Stromal cell of bone marrow (primary cell): ENCODE data around the gene PDGFB.
A peak's percentile ranks its signal among the peaks of the same experiment; 100 is the strongest.

Source experiments
- DNase-seq: peaks from one replicate; pipeline ENCODE4 v3.0.0-alpha.2; 2012; ENCODE audit warnings: low read depth

Gene PDGFB

DNA sequence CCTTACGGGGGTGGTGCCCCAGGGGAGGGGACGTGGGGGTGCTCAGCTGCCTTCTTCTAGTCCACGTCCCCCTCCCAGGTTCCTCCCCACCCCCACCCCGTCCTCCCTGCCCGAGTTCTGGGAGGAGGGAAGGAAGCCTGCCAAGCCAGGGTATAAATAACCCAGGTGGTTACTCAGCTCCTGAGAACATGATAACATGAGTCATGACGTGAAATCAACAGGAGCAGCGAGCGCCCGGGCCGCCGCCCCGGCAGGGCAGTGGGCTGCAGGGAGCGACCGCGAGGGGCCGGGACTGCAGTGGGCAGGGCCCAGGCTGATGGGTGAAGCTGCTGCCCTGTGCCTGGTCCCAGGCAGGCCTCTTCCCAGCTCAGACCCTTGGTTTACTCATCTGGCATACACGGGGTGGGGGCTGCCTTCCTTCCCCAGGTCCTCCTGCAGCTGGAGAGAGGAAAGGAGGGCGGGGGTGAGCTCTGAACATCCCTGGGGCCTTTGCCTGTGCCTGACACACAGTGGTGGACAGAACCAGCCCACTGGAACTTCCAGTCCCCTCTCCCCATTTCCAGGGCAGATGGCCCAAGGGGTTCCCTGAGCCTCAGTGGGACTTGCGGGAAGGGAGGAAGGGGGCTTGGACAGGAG lies 8.8 kb upstream of the PDGFB start:
- peak; percentile 52 for DNase-seq

DNA sequence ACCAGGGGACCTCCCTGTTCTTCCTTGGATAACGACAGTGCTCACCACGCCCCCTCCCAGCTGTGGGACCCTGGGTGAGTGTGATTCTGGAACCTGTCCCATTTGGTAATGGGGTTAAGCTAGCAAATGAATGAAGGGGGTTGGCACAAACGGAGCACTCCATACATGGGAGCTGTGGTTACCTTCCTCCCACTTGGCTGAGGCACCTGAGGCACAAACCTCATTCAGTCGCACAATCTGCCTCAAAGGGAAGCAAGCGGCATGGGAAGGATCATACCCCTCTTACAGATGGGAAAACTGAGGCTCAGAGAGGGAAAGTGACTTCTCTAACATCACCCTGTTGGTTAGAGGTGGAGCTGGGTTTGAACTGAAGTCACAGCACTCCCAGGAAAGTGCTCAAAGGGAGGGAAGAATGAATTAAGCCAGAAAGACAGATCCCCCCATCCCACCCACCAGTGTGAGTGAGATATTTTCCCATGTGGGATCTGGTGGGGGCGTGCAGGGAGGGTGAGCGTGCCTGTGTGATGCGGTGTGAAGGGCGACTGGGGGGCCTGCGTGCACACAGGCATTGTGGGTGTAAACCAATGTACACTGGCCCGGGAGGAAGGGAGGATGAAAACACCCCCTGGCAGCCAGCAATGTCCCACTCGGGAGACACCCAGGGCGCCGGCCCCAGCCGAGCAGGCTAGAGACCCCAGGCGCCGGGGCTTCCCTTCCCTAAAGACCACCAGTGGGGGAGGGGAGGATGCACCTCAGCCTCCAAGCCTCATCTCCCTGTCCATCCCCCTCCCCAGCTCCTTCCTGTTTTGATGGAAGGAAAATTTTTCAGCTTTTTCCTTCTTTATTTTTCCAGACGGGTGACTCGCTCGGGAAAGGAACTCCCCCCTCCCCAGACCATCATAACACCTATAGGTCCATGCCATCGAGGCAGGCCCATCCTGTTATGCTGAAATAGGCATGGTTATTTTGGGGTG lies 8.0 kb upstream of the PDGFB start:
- no peak for DNase-seq

DNA sequence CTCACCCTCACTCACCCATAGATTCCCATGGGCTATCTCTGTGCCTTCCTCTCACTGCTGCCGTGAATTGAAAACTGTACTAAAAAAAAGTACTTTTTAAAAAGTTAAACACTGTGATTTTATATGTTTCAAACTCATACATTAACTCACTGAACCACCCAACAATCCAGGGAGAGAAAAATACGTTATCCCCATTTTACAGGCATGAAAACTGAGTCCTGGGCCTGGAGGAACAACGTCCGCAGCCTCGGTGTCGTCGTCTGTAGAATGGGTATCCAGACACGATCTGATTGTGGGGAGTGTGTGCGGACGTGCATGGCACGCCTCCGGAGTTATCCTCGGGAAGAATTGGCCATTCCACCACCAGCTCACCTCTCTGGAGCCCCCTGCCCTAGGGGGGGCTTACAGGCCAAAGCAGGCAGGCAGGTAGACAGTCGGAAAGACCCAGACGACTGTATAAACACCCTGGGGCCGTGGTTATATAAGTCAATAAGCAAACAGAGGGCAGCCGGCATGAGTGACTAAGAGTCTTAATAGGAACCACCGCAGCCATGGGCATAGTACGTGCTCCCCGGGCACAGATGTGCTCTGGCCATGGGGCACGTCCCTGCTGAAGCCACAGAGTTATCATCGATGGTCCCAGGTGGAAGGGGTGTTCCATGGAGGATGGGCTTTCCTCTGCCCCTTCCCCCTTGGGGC lies 7.1 kb upstream of the PDGFB start:
- no peak for DNase-seq

DNA sequence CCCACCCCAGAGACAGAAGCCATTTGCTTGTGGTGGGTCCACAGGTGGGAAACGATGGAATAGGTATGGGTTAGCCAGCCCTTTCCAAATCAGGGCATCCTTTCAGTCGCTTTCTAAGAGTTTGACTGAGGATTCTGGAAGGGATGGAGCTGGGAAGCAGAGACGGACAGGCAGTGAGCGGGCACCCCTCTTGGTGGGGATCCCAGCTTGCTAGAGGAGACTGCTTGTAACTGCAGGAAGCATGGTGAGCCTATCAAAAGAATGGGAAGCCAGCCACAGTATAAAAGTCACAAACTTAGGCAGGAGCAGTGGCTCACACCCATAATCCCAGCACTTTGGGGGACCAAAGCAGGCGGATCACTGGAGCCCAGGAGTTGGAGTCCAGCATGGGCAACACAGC lies 6.1 kb upstream of the PDGFB start:
- DNase-seq: no peak

DNA sequence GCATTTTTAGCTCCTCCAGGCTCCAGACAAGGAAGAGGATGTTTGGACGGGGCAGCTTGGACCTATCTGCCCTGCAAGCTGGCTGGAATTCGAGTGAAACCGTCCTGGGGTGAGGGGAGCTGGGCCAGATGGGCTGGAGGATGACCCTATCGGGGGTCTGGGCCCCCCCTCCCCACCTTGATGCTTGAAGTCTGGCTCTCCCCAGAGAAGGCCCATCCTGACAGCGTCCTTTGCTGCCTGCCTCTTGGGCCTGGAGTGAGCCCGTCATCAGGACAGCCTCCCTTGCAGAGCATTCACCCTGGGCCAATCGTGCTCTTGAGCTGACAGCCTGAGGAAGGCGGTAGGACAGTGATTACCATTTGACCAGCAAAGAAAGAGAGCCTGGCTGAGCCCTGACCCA lies 5.3 kb upstream of the PDGFB start:
- no peak for DNase-seq

DNA sequence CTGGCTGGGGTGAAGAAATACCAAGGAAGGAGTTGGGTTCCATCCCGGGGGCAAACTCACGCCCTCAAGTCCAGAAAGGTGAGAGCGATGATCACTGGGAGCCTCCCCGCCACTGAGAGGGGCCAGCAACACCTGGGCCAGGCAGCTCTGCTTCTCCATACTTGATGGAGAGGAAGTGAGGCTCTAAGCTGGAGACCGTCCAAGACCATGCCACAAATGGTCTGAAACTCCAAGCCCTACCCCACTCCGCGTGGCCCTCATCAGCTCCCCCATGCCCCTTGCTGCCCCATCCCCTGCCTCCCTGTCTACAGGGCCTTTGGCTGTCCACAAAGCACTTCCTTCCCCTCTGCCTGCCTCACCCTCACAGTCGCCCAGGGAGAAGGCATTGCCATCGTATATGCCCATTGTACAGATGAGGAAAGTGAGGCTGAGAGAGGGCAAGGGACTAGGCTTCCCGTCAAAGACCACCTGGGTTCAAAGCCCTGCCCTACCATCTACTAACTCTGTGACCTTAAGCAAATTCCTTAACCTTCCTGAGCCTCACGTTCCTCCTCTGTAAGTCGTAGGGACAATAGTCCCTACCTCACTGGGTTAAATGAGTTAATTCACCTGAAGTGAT lies 4.4 kb upstream of the PDGFB start:
- no peak for DNase-seq

DNA sequence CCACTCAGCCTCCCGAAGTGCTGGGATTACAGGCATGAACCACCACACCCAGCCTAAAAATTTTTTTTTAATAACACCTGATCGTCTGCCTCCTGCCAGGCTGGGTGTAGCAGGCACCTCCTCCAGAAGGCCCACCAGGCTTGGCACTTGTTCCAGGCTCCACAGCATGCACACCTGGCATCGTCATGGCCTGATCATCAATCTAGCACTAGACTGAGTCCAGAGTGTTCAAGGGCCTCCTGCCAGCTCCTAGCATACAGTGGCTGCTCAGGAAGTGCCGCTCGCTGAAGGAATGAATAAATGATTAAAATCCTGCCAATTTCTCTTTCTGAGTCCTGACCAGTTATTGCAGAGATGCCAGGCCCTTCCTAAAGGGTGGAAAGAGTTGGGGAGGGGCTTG lies 3.5 kb upstream of the PDGFB start:
- no peak for DNase-seq

DNA sequence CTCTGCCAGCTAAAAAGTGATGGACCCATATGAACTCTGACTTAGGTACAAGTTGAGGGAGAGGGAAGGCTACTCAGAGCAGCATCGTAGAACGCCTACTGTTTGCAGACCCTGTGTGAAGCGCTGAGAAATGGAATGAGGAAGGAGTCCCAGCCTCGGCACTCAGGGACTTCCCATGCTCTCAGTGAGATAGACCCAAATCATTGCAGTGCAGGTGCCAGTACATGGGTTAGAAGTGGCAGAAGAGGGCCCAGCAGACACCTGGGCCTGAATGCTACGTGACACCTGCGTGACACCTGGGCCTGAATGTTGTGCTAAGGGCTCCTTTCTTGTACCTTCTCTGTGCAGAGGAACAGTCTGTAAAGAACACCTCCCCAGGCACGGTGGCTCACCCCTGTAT lies 2.6 kb upstream of the PDGFB start:
- DNase-seq: no peak

DNA sequence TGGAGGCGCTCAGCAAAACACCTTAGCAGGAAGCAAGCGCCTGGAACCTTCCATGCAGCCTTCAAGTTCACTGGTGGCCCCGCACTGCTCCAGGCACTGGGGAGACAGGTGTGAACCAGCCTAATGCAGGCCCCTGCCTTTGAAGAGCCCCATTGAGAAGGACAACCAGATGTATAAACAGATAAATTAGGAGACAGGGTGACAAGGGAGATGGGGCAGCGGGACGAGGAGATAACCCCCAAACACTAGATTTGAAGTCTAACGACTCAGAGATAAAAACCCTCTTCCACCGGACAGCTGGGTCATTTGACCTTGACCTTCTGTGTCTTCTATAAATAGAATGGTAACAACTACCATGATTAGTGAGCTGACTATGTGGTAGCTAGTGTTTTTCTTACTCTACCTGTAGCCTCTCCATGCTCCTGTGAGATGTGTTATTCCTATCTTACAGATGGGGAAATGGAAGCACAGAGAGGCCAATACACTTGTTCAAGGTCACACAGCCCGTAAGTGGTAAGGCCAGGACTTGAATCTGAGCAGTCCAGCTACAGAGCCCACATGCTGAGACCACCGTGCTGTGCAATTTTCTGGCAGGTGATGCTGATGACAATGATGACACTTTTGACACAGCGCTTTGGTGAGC lies 2.0 kb upstream of the PDGFB start:
- no peak for DNase-seq

DNA sequence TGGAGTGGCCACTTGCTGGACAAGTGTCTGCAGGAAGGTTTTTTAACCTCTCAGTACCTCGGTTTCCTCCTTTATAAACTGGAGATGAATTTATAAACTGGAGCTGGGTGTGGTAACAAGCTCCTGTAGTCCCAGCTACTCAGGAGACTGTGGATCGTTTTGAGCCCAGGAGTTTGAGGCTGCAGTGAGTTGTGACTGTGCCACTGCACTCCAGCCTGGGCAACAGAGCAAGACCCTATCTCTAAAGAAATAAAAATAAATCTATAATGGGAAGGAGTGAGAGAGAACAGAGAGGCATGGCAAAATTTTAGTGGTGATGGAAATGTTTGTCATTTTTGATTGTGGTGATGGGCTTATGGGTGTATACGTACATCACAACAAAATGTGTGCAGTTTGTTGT lies 1.4 kb upstream of the PDGFB start:
- DNase-seq: no peak

DNA sequence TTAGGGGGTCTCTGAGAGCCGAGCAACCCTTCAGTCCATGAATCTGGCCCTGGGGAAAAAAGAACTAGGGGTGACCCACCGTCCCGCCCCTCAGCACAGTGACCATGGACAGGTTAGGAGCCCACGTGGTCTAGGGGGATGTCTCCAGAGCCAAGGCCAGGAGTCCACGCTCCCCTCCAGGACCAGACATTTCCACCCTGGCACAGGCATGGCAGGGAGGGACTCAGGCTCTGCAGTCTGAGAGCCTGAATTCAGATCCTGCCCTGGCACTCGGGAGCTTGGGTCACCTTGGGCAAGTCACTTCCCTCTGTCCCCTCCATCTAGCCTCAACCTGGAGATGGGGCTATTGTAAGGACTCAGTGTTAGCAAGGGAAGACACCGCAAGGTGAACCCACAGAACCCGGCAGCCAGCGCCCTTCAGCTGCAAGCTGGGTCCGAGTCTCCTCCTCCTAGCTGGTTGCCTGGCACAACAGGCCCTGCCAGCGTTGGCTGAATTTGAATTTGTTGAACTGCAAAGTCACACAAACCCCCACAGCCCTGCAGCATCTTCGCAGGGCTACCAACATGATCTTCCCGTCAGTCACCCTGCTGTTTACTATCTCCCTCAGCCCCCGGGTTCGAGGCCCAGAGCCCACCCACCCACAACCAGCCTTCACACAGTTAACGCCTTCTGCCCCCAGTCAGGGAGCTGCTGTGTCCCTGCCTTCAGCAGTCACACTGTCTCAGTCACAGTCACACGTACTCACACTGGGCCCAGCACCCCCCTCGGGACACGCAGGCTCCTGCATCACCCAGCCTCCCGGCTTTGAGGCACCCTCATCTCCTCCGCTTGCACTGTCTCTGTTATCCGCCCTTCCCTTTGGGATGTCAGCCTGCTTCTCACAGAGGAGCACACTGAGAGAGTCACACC lies 603 bp upstream of the PDGFB start:
- no peak for DNase-seq

DNA sequence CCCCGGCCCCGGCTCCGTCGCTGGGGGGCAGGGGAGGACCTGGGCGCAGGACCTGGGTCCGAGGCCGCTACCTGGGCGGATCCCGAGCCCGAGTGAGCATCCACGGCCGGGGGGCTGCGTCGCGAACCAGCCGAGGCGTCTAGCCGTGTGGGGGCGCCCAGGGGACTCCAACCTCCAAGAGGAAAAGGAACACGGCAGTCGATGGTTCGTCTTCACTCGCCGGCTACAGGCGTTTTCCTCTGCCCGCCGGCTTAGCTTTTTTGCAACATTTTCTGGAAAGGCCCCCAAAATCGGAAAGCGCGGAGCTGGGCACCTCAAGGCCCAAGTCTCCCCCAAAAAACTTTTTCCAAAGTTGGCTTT lies 666 bp downstream of the PDGFB start:
- no peak for DNase-seq

DNA sequence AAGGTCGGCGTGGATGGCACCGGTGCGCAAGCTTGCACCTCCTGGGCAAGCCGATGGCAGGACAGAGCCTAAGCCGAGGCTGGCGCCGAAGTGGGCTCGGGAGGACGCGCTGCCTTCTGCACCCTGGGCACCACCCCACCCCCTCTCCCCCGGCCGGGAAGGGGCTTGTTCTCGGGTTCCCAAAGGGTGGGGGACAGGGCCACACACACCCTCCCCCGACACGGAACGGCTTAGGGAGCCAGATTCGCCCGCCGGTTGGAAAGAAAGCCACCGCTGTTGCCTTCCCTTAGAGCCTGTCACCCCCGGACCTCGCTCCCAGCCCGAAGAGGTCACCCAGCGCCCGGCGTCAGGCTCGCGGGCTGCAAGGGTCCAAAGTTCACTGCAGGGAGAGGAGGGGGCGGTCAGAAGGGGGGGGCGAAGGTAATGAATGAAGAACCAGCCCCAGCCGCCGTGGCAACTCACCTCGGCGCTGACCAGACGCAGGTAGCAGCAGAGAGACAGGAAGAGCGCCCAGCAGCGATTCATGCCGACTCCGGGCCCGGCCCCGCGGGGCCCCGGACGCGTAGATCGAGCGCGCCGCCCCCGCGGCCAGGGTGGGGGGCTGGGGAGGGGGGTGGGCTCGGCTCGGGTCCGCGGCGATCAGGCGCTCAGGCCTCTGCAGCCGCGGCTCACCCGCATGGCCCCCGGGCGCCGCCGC lies 1.2 kb downstream of the PDGFB start:
- DNase-seq: no peak

DNA sequence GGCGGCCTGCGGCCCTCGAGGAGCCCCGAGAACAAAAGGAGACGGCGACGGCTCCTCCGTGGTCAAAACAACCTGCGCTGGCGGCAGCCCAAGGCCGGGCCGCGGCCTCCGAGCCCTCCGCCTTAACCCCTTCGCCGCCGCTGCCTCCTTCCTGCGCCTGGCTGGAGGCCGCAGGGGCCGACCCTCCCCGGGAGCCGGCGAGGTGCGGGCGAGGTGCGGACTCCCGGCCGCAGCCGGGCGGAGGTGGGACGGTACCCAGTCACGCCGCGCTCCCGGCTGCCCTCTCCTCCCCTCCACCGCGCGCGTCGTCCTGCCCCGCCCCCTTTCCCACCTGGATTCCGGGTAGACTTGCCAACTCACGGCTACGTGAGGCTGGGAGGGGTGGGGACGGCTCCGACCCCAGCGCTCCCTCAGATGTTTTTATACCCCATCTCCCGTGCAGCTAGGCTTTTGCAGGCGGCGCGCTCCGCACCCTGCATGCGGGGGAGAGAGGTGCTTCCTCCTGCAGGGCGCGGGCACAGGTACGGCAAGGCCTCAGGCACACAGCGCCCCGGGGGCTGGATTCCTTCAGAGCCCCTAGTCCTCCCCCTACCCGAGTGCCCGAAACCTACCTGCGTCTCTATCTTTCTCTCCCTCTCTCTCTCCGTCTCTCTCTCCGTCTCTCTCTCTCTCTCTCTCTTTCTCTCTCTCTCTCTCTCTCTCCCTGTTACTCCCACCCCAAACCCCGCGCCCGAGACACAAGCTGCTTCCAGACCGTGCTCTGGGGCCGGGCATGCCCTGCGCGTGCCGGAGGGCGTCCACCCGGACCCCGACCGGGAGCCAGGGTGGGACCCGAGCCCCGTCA lies 2.0 kb downstream of the PDGFB start:
- no peak for DNase-seq

DNA sequence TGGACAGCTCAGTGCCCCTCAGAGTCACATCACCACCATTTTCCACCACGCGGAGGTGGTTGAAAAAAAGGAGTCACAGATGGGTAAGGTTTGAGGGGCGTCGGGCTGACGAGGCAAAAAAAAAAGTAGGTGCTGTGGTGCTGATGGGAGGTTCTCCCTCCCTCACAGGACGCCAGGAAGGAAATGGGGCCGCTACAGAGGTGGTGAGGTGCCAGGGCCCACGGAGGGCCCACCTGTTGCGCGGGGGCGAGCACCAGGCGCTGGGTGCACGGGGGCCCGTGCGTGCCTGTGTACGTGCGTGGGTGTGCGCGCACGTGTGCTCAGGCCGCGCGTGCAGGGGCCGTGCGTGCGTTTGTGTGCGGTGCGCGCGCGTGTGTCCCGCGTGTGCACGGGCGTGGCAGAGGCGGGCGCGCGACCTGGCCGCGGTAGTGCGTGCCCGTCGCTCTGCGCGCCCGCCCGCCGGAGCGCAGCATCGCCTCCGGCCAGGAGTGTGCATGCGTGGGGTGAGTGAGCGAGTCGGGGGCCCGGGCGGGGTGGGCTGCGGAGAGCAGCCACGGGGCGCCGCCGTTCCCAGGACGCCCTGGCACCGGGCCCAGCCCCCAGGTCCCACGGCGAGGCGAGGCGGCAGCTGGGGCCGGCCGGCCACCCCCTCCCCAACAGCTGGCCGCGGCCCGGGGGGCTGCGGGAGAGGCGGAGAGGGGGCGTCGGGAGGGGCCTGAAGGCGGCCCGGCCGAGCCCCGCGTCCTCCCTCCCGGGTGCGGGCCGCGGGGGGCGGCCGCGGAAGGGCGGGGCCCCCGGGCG lies 2.8 kb downstream of the PDGFB start:
- no peak for DNase-seq

DNA sequence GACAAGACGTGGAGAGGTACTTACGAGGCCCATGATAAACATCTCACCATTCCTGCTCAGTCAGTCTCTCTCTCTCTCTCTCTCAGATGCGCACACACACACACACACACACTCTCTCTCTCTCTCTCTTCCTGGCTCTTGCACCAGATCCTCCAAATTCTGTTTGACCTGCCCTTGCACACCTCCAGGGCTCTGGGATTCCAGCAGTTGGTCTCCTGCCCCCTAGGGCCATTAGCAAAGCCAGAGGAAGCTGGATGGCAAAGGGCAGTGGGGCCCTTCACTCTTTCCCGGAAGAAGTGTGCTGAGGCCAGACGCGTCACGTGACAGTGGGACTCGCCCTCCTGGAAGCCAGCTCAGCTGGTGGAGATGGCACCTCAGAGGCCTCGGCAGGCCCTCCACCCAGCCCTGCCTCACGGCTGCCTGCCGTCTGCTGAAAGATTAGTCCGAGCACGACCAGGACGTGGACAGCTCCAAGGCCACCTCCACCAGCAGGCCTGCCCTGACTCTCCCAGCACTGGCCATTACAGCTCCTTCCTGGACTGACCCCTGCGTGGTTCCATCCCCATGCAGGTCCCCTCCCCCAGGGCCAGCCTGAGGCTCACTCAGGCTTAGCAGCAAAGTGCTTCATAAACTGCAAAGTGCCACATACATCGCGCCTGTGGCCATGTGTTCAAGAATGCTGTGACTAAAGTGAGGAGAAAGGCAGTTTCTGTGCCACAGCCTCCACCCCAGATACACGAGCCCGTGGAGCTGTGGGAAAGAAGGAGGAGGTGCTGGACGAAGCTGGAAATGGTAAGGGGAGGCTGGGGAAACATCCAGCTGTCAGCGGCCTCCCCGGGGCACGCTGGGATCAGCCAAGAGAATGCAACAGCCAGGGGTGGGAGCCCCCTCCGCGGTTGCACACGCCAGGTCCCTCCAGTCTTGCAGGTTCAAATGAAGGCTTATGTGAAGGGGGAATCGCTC lies 3.7 kb downstream of the PDGFB start:
- DNase-seq: no peak
